ENCODE measurements around the gene MAPT.

DNA sequence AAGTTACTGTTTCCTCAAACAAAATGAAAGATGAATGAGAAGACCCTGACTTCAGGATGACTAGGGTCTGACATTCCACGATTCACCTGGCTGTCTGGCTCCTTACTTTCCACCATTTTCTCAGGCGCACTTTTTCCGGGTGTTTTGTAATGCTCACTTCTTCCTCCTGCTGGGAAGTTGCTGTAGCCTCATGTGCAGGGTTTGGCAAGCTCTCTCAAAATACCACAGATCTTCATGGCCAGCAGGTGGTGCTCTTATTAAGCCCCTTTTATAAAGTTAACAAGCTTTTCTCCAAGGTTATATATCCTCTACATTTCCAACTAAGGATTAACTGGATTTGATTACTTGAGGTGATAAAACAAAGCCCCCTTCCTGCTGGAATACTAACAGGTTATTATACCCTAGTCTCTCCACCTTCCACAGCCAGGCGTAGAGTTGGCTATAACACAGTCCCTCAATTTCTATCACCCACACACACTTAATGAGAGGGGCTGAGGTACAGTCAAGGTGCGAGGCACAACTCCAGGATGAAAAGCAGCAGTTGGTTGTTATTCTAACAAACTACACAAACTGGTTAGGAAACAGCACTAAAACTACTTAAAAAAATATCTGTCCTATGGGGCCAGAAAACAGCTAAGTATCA, 150.1 kb downstream of the MAPT start:
- TF ChIP-seq TOX (CRISPR knock-in tag; IDR thresholded peaks at IDR 0.05; ENCODE audit: borderline replicate concordance) = no peak
- no peak for TF ChIP-seq SNAI2 (CRISPR knock-in tag; IDR thresholded peaks at IDR 0.05)
- TF ChIP-seq ZNF8 (CRISPR knock-in tag; IDR thresholded peaks at IDR 0.05) = no peak
- no peak for TF ChIP-seq ARNTL (CRISPR knock-in tag; IDR thresholded peaks at IDR 0.05; ENCODE audit: borderline replicate concordance, low read depth)
- TF ChIP-seq ZNF70 (CRISPR knock-in tag; IDR thresholded peaks at IDR 0.05) = no peak
- no peak for TF ChIP-seq PATZ1 (CRISPR knock-in tag; IDR thresholded peaks at IDR 0.05; ENCODE audit: borderline replicate concordance)
- no peak for TF ChIP-seq POU6F1 (CRISPR knock-in tag; IDR thresholded peaks at IDR 0.05; ENCODE audit: borderline replicate concordance, low read depth)
- no peak for TF ChIP-seq PPARA (CRISPR knock-in tag; IDR thresholded peaks at IDR 0.05; ENCODE audit: borderline replicate concordance)
- TF ChIP-seq RARB (CRISPR knock-in tag; IDR thresholded peaks at IDR 0.05) = no peak

Data from SK-N-SH treated with all-trans-retinoic acid at 6 μM for 48 hours (cell line).